H1 (cell line): ENCODE data around the gene NRP2.

ENCODE experiments used
- CBX8 ChIP-seq: fragments of 300-800, 300-1000 bp; sonication (generic); IDR thresholded peaks from 2 replicates; pipeline ENCODE4 v1.7.1; 2016; ENCODE audit warnings: low read depth, low read length, borderline replicate concordance
- EGR1 ChIP-seq: IDR thresholded peaks from 2 replicates; pipeline ENCODE4 v1.6.1; 2011; ENCODE audit warnings: low read depth, low read length, borderline replicate concordance
- EP300 ChIP-seq, 2 experiments: IDR thresholded peaks; 1 replicate in 1 of 2; 2 replicates in 1 of 2; pipeline ENCODE4 v1.6.1; 2011 to 2012; ENCODE audit warnings: low read depth in 2 of 2, low read length in 2 of 2, mild to moderate bottlenecking in 2 of 2, borderline replicate concordance in 1 of 2, inconsistent platforms in 1 of 2, moderate library complexity in 1 of 2
- EZH2 ChIP-seq: fragments of 200-600 bp; sonication (generic); IDR thresholded peaks from 2 replicates; pipeline ENCODE4 v1.7.1; 2012; ENCODE audit warnings: low read depth, mild to moderate bottlenecking, moderate library complexity, low read length, inconsistent platforms; ENCODE audit not compliant: severe bottlenecking
- NRF1 ChIP-seq: IDR thresholded peaks from 2 replicates; pipeline ENCODE4 v1.6.1; 2011; ENCODE audit warnings: mild to moderate bottlenecking, low read depth, low read length, improper control_type of control experiment
- POLR2AphosphoS5 ChIP-seq: IDR thresholded peaks from 2 replicates; pipeline ENCODE4 v1.6.1; 2011; ENCODE audit warnings: low read depth, low read length
- RBBP5 ChIP-seq: IDR thresholded peaks from 2 replicates; pipeline ENCODE4 v1.7.1; 2012; ENCODE audit warnings: low read depth, mild to moderate bottlenecking, inconsistent platforms, low read length, moderate library complexity, borderline replicate concordance
- RNF2 ChIP-seq: fragments of 200-900, 300-1000 bp; sonication (generic); IDR thresholded peaks from 2 replicates; pipeline ENCODE4 v1.7.1; 2016; ENCODE audit warnings: borderline replicate concordance, low read depth, mild to moderate bottlenecking, antibody characterized with exemption, low read length; ENCODE audit not compliant: poor library complexity, severe bottlenecking; ENCODE audit errors: missing control alignments
- SRF ChIP-seq: IDR thresholded peaks from 2 replicates; pipeline ENCODE4 v1.6.1; 2011; ENCODE audit warnings: mild to moderate bottlenecking, low read depth, low read length, moderate library complexity
- TAF7 ChIP-seq: optimal IDR thresholded peaks from 2 replicates; pipeline ENCODE3; 2011; ENCODE audit warnings: low read depth, mild to moderate bottlenecking, inconsistent platforms, low read length, moderate library complexity, borderline replicate concordance
- TF ChIP-seq, protein P1 (sequence below), 3 experiments: IDR thresholded peaks; 1 replicate in 2 of 3; 2 replicates in 1 of 3; pipeline versions ENCODE4 v1.5.1 to v1.6.1; 2011; ENCODE audit warnings: low read length in 3 of 3, mild to moderate bottlenecking in 3 of 3, inconsistent platforms in 2 of 3, low read depth in 1 of 3, moderate library complexity in 1 of 3; ENCODE audit not compliant: insufficient read depth in 1 of 3; ENCODE audit errors: control extremely low read depth in 1 of 3
- TF ChIP-seq, protein P2 (sequence below): IDR thresholded peaks from 2 replicates; pipeline ENCODE4 v1.6.1; 2012; ENCODE audit warnings: inconsistent platforms
- TF ChIP-seq, protein P3 (sequence below): fragments of 300-600 bp; sonication (generic); IDR thresholded peaks from 2 replicates; pipeline ENCODE4 v1.7.1; 2012; ENCODE audit warnings: low read length, moderate library complexity, mild to moderate bottlenecking, inconsistent platforms; ENCODE audit not compliant: insufficient replicate concordance

DNA sequence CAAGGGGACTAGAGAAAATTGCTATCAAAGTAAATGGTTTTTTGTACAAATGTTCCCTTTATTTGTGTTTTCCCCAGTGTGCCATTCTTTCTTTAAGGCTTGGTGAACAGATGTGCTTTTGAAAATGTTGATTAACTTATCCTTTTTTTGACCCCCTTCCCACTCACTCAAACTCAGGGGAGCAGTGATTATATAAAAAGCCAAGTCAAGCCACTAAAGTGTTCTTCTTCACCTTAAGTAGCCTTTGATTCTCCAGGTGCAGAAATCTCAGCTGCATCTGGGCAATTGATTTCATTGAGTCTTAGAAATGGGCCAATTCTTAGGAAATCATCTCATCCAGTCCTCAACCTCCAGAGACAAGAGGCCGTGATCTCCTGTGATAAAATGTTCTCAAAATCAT lies 107.6 kb downstream of the NRP2 start:
- TF ChIP-seq CBX8 (no peak), POLR2AphosphoS5 (no peak), EGR1 (no peak), EP300 (IDR thresholded peaks at IDR 0.05; ENCODE audit: borderline replicate concordance in 1 of 2, low read depth in 2 of 2, low read length in 2 of 2) (no peak), NRF1 (no peak), RNF2 (no peak), RBBP5 (no peak), SRF (no peak), TAF7 (no peak), EZH2 (no peak)
- TF ChIP-seq, protein P1, sequence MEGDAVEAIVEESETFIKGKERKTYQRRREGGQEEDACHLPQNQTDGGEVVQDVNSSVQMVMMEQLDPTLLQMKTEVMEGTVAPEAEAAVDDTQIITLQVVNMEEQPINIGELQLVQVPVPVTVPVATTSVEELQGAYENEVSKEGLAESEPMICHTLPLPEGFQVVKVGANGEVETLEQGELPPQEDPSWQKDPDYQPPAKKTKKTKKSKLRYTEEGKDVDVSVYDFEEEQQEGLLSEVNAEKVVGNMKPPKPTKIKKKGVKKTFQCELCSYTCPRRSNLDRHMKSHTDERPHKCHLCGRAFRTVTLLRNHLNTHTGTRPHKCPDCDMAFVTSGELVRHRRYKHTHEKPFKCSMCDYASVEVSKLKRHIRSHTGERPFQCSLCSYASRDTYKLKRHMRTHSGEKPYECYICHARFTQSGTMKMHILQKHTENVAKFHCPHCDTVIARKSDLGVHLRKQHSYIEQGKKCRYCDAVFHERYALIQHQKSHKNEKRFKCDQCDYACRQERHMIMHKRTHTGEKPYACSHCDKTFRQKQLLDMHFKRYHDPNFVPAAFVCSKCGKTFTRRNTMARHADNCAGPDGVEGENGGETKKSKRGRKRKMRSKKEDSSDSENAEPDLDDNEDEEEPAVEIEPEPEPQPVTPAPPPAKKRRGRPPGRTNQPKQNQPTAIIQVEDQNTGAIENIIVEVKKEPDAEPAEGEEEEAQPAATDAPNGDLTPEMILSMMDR (IDR thresholded peaks at IDR 0.05; ENCODE audit: control extremely low read depth in 1 of 3, insufficient read depth in 1 of 3, low read depth in 1 of 3, low read length in 3 of 3): no peak
- TF ChIP-seq, protein P2, sequence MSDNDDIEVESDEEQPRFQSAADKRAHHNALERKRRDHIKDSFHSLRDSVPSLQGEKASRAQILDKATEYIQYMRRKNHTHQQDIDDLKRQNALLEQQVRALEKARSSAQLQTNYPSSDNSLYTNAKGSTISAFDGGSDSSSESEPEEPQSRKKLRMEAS: no peak
- TF ChIP-seq, protein P3, sequence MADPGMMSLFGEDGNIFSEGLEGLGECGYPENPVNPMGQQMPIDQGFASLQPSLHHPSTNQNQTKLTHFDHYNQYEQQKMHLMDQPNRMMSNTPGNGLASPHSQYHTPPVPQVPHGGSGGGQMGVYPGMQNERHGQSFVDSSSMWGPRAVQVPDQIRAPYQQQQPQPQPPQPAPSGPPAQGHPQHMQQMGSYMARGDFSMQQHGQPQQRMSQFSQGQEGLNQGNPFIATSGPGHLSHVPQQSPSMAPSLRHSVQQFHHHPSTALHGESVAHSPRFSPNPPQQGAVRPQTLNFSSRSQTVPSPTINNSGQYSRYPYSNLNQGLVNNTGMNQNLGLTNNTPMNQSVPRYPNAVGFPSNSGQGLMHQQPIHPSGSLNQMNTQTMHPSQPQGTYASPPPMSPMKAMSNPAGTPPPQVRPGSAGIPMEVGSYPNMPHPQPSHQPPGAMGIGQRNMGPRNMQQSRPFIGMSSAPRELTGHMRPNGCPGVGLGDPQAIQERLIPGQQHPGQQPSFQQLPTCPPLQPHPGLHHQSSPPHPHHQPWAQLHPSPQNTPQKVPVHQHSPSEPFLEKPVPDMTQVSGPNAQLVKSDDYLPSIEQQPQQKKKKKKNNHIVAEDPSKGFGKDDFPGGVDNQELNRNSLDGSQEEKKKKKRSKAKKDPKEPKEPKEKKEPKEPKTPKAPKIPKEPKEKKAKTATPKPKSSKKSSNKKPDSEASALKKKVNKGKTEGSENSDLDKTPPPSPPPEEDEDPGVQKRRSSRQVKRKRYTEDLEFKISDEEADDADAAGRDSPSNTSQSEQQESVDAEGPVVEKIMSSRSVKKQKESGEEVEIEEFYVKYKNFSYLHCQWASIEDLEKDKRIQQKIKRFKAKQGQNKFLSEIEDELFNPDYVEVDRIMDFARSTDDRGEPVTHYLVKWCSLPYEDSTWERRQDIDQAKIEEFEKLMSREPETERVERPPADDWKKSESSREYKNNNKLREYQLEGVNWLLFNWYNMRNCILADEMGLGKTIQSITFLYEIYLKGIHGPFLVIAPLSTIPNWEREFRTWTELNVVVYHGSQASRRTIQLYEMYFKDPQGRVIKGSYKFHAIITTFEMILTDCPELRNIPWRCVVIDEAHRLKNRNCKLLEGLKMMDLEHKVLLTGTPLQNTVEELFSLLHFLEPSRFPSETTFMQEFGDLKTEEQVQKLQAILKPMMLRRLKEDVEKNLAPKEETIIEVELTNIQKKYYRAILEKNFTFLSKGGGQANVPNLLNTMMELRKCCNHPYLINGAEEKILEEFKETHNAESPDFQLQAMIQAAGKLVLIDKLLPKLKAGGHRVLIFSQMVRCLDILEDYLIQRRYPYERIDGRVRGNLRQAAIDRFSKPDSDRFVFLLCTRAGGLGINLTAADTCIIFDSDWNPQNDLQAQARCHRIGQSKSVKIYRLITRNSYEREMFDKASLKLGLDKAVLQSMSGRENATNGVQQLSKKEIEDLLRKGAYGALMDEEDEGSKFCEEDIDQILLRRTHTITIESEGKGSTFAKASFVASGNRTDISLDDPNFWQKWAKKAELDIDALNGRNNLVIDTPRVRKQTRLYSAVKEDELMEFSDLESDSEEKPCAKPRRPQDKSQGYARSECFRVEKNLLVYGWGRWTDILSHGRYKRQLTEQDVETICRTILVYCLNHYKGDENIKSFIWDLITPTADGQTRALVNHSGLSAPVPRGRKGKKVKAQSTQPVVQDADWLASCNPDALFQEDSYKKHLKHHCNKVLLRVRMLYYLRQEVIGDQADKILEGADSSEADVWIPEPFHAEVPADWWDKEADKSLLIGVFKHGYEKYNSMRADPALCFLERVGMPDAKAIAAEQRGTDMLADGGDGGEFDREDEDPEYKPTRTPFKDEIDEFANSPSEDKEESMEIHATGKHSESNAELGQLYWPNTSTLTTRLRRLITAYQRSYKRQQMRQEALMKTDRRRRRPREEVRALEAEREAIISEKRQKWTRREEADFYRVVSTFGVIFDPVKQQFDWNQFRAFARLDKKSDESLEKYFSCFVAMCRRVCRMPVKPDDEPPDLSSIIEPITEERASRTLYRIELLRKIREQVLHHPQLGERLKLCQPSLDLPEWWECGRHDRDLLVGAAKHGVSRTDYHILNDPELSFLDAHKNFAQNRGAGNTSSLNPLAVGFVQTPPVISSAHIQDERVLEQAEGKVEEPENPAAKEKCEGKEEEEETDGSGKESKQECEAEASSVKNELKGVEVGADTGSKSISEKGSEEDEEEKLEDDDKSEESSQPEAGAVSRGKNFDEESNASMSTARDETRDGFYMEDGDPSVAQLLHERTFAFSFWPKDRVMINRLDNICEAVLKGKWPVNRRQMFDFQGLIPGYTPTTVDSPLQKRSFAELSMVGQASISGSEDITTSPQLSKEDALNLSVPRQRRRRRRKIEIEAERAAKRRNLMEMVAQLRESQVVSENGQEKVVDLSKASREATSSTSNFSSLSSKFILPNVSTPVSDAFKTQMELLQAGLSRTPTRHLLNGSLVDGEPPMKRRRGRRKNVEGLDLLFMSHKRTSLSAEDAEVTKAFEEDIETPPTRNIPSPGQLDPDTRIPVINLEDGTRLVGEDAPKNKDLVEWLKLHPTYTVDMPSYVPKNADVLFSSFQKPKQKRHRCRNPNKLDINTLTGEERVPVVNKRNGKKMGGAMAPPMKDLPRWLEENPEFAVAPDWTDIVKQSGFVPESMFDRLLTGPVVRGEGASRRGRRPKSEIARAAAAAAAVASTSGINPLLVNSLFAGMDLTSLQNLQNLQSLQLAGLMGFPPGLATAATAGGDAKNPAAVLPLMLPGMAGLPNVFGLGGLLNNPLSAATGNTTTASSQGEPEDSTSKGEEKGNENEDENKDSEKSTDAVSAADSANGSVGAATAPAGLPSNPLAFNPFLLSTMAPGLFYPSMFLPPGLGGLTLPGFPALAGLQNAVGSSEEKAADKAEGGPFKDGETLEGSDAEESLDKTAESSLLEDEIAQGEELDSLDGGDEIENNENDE: no peak
